ENCODE data around the gene HSPA1L.

Gene HSPA1L

DNA sequence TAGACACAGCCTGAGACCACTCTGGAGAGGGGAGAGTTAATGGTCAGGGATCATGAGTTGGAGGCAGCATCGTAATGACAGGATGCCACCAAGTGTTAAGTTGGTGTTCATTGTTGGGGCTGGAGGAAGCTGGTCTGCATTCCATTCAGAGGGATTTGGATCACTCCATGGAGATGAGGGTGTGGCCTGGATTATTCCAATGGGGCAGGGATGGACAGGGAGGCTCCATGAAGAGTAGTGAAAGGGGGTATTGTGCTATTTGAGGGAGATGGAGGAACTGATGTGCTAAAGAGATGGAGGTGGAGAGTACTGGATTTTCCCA lies 51.5 kb downstream of the HSPA1L start:
- DNase-seq (ENCODE audit: low spot score): no peak

DNA sequence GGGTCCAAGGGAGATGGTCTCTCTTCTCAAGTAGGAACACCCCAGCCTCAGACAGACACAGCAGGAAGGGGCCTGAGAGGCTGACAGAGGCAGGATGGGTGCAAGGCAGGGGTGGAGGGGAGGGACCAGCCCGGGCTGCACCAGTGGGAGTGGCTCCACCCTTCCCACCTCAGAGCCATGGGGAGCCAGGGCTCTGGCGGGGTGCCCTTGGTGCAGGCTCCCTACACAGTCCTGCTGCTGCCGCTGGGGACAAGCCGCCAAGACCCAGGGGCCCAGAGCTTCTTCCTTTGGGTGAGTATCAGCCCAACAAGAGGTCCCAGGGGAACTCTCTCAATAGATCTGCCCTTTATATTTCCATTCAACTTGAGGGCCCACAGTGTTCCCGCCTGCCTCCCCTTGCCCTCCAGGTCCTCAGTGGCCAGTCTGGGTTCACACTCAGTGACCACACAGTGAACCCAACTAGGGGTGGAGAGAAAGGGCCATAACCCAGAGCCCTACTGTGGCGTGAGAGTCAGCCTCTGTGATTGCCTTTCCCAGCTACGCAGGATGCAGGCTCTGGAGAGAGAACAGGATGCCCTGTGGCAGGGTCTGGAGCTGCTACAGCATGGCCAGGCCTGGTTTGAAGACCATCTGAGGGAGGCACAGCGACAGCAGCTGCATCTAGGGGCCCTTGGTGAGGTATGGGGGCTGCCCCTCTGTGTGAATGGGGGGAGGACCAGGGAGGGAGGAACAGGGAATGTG lies 52.0 kb downstream of the HSPA1L start:
- DNase-seq (ENCODE audit: low spot score): no peak

DNA sequence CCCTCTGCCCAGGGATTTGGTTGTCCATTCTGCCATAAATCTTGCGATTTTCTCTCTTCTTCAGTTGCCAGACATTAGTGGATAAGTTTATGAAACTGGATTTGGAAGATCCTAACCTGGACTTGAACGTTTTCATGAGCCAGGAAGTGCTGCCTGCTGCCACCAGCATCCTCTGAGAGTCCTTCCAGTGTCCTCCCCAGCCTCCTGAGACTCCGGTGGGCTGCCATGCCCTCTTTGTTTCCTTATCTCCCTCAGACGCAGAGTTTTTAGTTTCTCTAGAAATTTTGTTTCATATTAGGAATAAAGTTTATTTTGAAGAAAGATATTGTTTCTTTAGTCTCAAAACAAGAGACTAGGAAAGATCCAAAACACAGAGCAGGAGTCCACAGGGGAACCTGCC lies 52.7 kb downstream of the HSPA1L start, which contains the start of gene SAPCD1:
Gene SAPCD1 (plus strand): TSS at position 301 of the 400 bp plus-strand sequence. CDS start 399 bp downstream, outside the sequence.
- no peak for DNase-seq (ENCODE audit: low spot score)

DNA sequence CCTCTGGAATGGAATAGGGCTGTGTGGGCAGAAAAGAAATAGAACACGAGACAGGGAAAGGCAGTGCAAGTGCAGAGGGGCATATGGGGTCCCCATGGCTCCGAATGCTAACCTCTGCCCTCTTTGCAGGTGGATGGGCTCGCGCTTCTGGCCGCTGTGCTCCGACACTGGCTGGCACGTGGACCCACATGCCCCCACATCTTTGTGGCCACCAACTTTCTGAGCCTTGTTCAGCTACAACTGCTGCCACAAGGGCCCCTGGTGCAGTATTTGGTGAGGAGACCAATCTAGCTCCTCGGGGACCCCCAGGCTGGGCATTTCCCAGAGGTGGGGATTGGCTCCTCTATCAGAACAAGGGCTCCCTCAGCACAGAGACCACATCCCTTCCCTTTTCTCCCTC lies 53.7 kb downstream of the HSPA1L start:
- no peak for DNase-seq (ENCODE audit: low spot score)

DNA sequence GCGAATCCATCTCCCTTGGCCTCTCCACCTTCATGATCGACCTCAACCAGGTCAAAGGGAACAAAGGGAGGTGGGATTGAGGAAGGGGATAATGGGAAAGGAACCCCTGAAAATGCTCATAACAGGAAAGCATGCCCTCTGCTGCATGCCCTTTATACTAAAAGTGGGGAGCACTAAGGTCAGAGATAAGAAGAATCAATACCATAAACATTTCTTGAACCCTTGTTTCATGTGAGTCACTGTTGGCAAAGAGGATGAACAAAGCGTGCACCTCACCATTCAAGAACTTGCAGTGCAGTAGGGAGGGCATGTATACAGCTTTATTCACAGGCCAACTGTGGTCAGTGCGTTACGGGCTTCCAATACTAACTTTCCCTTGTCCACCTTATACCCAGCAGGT lies 54.3 kb downstream of the HSPA1L start:
- DNase-seq (ENCODE audit: low spot score): no peak
